Duodenal mucosa (tissue), 2 donors: ENCODE data around the gene AK9.
A peak's percentile ranks its signal among the peaks of the same experiment; 100 is the strongest.
"Not testable (repeated sequence)": the region's sequence is repeated elsewhere in the genome, so short reads cannot be mapped to it uniquely, and the experiment has no call there.

ENCODE experiments used
- H3K27ac ChIP-seq: one replicate; pipeline ENCODE4 v1.7.0; 2013; ENCODE audit warnings: low read depth, low read length
- H3K27me3 ChIP-seq, 2 donors: one replicate each; pipeline ENCODE4 v1.7.0; 2013; ENCODE audit warnings: low read length in 2 of 2, control low read depth in 1 of 2; ENCODE audit not compliant: insufficient read depth in 2 of 2, control insufficient read depth in 1 of 2
- H3K36me3 ChIP-seq, 2 donors: one replicate each; pipeline ENCODE4 v1.7.0; 2013; ENCODE audit warnings: low read length in 2 of 2, control low read depth in 1 of 2; ENCODE audit not compliant: insufficient read depth in 2 of 2, control insufficient read depth in 1 of 2
- H3K4me1 ChIP-seq, 2 donors: one replicate each; pipeline ENCODE4 v1.7.0; 2013; ENCODE audit warnings: low read length in 2 of 2, control low read depth in 1 of 2; ENCODE audit not compliant: insufficient read depth in 2 of 2, control insufficient read depth in 1 of 2
- H3K4me3 ChIP-seq, 2 donors: one replicate each; pipeline ENCODE4 v1.7.0; 2013; ENCODE audit warnings: low read length in 2 of 2, low read depth in 1 of 2
- H3K9ac ChIP-seq, 2 donors: one replicate each; pipeline ENCODE4 v1.7.0; 2013; ENCODE audit warnings: low read length in 2 of 2, low read depth in 1 of 2
- H3K9me3 ChIP-seq, 2 donors: one replicate each; pipeline ENCODE4 v1.7.0; 2013; ENCODE audit warnings: low read length in 2 of 2, control low read depth in 1 of 2; ENCODE audit not compliant: control insufficient read depth in 1 of 2

AK9 gene

DNA sequence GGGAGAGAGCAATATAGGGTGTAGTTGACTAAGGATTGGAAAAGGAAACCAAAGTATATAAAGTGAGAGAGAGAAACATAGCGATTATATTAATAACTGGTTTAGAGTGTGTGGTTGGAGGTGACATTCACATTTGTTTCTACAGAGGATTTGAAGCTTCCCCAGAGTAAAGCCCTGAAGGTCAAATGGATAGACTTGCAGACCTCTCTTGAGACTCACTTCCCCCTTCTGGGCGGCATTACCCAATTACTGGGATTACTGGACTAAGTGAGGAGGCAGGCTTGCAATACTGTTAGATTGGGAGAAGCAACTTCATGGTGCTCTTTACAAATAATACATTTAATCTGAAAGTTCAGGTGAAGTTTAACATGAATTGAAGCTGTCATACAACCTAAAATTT is 10.8 kb upstream of the AK9 start:
- Histone ChIP-seq H3K9me3 (no peaks in the 10 kb centered on the region), H3K4me1 (no peaks in the 10 kb centered on the region)

DNA sequence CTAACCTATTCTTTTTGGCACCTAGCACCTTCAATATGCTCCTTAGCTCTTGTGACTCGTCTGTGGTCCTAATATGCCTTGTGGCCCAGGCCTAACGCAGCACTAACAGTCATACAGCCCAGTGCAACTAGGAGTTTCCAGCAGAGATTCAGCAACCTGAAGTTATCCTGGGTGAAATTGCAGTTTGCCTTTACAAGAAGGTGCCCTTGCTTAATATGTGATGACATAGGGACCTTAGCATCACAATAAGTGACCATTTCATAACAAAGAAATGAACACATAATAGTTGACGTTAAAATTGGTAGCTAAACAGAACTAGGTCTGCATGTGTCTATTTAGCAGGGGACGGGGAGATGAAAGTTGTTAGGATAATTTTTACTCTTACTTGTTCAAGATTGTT is 10.2 kb upstream of the AK9 start:
- Histone ChIP-seq H3K4me1 (no peaks in the 10 kb centered on the region), H3K4me3 (no peak overlapping the region)

More for the DNA sequence above, 10.8 kb upstream of the AK9 start:
- H3K27ac ChIP-seq: no peak overlapping the region
- no peaks in the 10 kb centered on the region for H3K27me3 ChIP-seq
- no peak overlapping the region for H3K4me3 ChIP-seq
- no peaks in the 10 kb centered on the region for H3K36me3 ChIP-seq
- no peak overlapping the region for H3K9ac ChIP-seq

DNA sequence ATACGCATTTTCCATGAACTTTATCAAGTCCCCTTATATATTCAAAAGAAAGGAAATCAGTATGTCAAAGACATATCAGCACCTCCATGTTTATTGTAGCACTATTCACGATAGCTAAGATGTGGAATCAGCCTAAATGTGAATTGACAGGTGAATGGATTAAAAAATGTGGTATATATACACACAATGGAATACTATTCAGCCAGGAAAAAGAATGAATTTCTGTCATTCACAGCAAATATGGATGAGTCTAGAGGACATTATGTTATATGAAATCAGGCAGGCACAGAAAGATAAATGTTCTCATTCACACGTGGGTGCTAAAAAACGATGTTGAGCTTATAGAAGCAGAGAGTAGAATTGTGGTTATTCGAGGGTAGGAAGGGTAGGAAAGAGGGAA is 5.4 kb upstream of the AK9 start:
- Histone ChIP-seq H3K4me3 (no peak overlapping the region), H3K36me3 (no peaks in the 10 kb centered on the region), H3K9ac (no peak overlapping the region), H3K4me1 (peaks cover 7 to 8% of the 10 kb centered on the region in 2 donors), H3K27ac (no peak overlapping the region), H3K9me3 (no peaks in the 10 kb centered on the region), H3K27me3 (no peaks in the 10 kb centered on the region)

More for the DNA sequence above, 10.2 kb upstream of the AK9 start:
- no peaks in the 10 kb centered on the region for H3K27me3 ChIP-seq
- H3K9ac ChIP-seq: no peak overlapping the region
- H3K27ac ChIP-seq: no peak overlapping the region
- no peaks in the 10 kb centered on the region for H3K9me3 ChIP-seq
- no peaks in the 10 kb centered on the region for H3K36me3 ChIP-seq

DNA sequence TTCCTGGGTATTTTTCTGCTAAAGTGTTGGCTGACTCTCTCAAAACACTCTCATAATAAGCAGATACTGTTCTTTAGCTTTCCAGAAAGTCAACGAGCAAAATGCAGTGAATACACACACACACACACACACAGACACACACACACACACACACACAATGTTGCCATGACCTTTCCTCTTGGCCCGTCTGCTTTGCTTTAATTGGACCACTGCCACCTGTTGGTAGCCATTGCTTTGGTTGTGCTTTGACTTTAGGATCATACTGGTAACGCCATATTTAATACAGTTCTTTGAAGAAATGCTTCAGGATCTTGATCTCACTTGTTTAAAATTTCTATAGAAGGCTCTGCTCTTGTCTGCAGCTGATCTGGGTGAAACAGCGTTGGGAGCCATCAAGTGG is 4.5 kb upstream of the AK9 start:
- no peak overlapping the region for H3K9ac ChIP-seq
- no peaks in the 10 kb centered on the region for H3K9me3 ChIP-seq
- H3K36me3 ChIP-seq: no peaks in the 10 kb centered on the region
- H3K4me3 ChIP-seq: no peak overlapping the region
- H3K27me3 ChIP-seq: no peaks in the 10 kb centered on the region
- H3K27ac ChIP-seq: no peak overlapping the region
- peaks cover 7 to 8% of the 10 kb centered on the region in 2 donors for H3K4me1 ChIP-seq

DNA sequence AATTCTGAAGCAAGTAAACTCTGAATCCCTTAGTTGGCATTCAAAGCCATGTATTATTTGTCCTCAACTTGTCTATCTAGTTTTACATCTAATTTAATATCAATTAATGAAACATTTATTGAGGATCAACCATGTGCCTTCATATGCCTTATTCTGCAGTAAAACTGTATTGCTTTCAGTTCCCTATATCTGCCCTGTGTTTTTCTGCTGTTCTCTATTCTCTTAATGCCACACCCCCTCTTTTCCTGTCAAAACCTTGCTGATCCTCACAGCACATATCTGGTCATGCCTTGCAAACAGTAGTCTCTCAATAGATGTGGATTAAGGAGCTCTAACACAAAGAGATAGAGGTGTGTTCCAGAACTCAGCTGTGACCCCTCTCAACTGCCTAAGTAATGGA is 2.1 kb upstream of the AK9 start:
- Histone ChIP-seq H3K4me1 (peaks cover 8 to 12% of the 10 kb centered on the region in 2 donors), H3K36me3 (no peaks in the 10 kb centered on the region), H3K27me3 (no peaks in the 10 kb centered on the region), H3K9me3 (no peaks in the 10 kb centered on the region), H3K9ac (no peak overlapping the region), H3K27ac (no peak overlapping the region), H3K4me3 (no peak overlapping the region)

DNA sequence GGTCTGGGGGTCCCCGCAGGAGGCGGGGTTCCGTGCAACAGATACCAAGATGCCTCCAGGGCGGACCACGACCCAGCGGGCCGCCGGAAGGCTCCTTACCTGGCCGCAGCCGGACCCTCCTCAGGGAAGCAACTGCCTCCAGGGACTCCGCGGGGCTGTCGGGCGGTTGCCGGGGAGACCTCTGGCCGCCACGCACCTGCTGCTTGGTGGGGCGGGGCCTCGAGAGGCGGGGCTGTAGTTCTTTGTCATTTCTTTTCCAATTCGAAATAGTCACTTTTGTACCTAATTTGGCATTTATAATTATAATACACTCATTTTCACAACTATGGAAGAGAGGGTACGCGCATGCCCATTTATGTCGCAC is 647 bp downstream of the AK9 start:
- no peaks in the 10 kb centered on the region for H3K27me3 ChIP-seq
- peak overlapping the region; percentile 90 to 92 for H3K9ac ChIP-seq
- H3K4me1 ChIP-seq: peaks cover 8 to 12% of the 10 kb centered on the region in 2 donors
- peak overlapping the region; percentile 74 for H3K27ac ChIP-seq
- no peaks in the 10 kb centered on the region for H3K9me3 ChIP-seq
- peak overlapping the region; percentile 77 to 100 for H3K4me3 ChIP-seq
- H3K36me3 ChIP-seq: no peaks in the 10 kb centered on the region

DNA sequence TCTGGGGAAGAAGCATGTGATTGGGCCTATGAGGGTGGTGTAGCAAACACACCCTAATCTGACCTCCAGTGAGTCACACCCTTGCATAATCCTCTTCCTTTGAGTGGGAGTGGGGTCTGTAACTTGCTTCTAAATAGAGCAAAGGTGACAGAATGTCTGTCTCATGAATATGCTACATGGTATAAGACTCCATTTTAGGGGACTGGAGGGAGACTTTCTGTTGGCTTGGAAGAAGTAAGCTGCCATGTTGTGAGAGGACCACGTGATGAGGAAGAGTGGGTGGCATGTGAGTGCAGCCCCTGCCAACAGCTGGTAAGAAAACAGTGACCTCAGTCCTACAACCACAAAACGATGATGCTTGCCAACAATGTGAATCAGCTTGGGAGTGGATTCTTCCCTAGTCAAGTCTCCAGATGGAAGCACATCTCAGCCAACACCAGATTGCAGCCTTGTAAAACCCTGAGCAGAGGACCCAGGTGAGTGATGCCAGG is 3.7 kb downstream of the AK9 start:
- Histone ChIP-seq H3K27me3 (no peaks in the 10 kb centered on the region), H3K27ac (no peak overlapping the region), H3K9me3 (no peaks in the 10 kb centered on the region), H3K36me3 (no peaks in the 10 kb centered on the region), H3K9ac (no peak overlapping the region), H3K4me3 (no peak overlapping the region), H3K4me1 (peaks cover 8 to 11% of the 10 kb centered on the region in 2 donors)

DNA sequence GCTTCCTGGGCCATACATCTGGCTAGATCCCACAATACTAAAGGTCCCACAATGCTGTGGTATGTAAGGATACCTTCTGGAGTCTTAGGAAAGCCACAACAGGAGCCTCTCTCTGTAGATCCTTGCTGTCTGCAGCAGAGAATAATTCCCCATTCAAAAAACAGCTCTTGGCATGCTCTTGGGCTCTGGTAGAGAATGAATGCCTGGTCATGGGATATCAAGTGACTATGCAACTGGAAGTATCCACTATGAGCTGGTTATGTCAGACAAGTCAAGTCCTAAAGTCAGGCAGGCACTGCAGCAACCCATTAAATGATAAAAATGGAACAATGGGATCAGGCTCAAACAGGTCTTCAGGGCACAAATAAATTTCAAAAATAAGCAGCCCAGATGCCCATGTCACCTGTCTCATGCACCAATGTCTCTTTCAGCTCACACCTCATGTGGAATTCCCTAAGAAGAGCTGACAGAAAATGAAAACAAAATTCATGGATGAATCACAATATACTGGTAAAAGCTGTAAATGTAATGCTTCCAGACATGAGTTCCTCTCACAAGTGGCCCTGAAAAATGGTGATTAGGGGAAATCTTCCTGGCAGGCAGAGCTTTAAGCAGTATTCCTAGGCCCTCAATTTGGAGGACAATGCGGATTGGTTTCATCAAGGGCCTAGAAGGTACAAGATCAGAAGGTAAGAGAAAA is 4.3 kb downstream of the AK9 start:
- H3K27me3 ChIP-seq: no peaks in the 10 kb centered on the region
- H3K9me3 ChIP-seq: no peaks in the 10 kb centered on the region
- no peak overlapping the region for H3K9ac ChIP-seq
- H3K27ac ChIP-seq: no peak overlapping the region
- H3K36me3 ChIP-seq: no peaks in the 10 kb centered on the region
- peaks cover 2 to 5% of the 10 kb centered on the region in 2 donors for H3K4me1 ChIP-seq
- H3K4me3 ChIP-seq: no peak overlapping the region

DNA sequence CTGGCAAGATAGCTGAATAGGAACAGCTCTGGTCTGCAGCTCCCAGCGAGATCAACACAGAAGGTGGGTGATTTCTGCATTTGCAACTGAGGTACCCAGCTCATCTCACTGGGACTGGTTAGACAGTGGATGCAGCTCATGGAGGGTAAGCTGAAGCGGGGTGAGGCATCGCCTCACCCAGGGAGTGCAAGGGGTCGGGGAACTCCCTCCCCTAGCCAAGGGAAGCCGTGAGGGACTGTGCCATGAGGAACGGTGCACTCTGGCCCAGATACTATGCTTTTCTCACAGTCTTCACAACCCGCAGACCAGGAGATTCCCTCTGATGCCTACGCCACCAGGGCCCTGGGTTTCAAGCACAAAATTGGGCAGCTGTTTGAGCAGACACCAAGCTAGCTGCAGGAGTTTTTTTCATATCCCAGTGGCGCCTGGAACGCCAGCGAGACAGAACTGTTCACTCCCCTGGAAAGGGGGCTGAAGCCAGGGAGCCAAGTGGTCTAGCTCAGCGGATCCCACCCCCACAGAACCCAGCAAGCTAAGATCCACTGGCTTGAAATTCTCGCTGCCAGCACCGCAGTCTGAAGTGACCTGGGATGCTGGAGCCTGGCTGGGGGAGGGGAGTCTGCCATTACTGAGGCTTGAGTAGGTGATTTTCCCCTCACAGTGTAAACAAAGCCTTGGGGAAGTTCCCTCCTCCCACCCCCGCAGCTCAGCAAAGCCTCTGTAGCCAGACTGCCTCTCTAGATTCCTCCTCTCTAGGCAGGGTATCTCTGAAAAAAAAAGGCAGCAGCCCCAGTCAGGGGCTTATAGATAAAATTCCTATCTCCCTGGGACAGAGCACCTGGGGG is 12.1 kb downstream of the AK9 start:
- not testable (repeated sequence) for H3K4me3 ChIP-seq, H3K27me3 ChIP-seq

DNA sequence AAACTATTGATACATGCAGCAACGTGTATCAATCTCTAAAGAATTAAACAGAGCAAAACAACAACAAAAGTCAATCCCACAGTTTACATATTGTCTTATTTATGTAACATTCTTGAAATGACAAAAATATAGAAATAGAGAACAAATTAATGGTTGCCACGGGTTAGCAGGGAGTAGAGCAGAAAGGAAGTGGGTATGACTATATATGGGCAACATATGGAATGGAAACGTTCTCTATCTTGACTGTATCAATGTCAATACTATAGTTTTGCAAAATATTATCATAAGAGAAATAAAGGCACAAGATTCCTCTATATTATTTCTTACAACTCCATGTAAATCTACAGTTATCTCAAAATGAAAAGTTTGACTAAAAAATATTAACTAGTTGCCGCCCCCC is 12.8 kb downstream of the AK9 start:
- H3K27me3 ChIP-seq: no peaks in the 10 kb centered on the region
- H3K9me3 ChIP-seq: no peaks in the 10 kb centered on the region
- no peak overlapping the region for H3K4me3 ChIP-seq
- H3K27ac ChIP-seq: no peak overlapping the region
- no peaks in the 10 kb centered on the region for H3K4me1 ChIP-seq
- no peak overlapping the region for H3K9ac ChIP-seq
- H3K36me3 ChIP-seq: no peaks in the 10 kb centered on the region

More for the DNA sequence above, 12.1 kb downstream of the AK9 start:
- H3K27ac ChIP-seq, H3K4me1 ChIP-seq, H3K36me3 ChIP-seq, H3K9ac ChIP-seq, H3K9me3 ChIP-seq: not testable (repeated sequence)
